HG02981 (cell line): Measurements from ENCODE around the gene HNRNPDL.
"Not testable (repeated sequence)": the region's sequence is repeated elsewhere in the genome, so short reads cannot be mapped to it uniquely, and the experiment has no call there.

Experiments
- ATAC-seq: cut with Tn5 transposase; IDR thresholded peaks from one replicate; pipeline ENCODE4 v1.9.1; 2021; ENCODE audit warnings: mild to moderate bottlenecking, moderate library complexity; ENCODE audit not compliant: unreplicated experiment

Gene HNRNPDL

GRCh38 chr4:82433791-82434190 lies 3.5 kb upstream of the HNRNPDL start:
- ATAC-seq, result no peak

GRCh38 chr4:82432596-82432995 lies 2.3 kb upstream of the HNRNPDL start:
- ATAC-seq, result no peak

- ATAC-seq, result no peak
Measured at GRCh38 chr4:82431831-82432230, 1.6 kb upstream of the HNRNPDL start.

- no peak for ATAC-seq
Measured at GRCh38 chr4:82430964-82431745, 893 bp upstream of the HNRNPDL start.

GRCh38 chr4:82429728-82430192 lies 502 bp downstream of the HNRNPDL start:
- ATAC-seq, result peak; percentile 12

GRCh38 chr4:82428969-82429727 lies 1.1 kb downstream of the HNRNPDL start:
- peak; percentile 55 for ATAC-seq

- no peak for ATAC-seq
Measured at GRCh38 chr4:82428526-82428968, 1.7 kb downstream of the HNRNPDL start.

GRCh38 chr4:82425478-82425877 lies 4.8 kb downstream of the HNRNPDL start:
- ATAC-seq, result no peak

- ATAC-seq, result no peak
Measured at GRCh38 chr4:82423245-82424054, 6.8 kb downstream of the HNRNPDL start.

GRCh38 chr4:82422616-82423015 lies 7.6 kb downstream of the HNRNPDL start:
- no peak for ATAC-seq

GRCh38 chr4:82421796-82422560 lies 8.3 kb downstream of the HNRNPDL start:
- ATAC-seq, result no peak

- ATAC-seq, result no peak
Measured at GRCh38 chr4:82419451-82419850, 10.8 kb downstream of the HNRNPDL start.

GRCh38 chr4:82415922-82416365 lies 14.3 kb downstream of the HNRNPDL start:
- no peak for ATAC-seq

GRCh38 chr4:82415061-82415460 lies 15.2 kb downstream of the HNRNPDL start:
- ATAC-seq, result not testable (repeated sequence)

GRCh38 chr4:82403725-82404124 lies 26.5 kb downstream of the HNRNPDL start:
- ATAC-seq, result no peak

GRCh38 chr4:82402196-82402775 lies 28.0 kb downstream of the HNRNPDL start:
- ATAC-seq, result no peak

- no peak for ATAC-seq
Measured at GRCh38 chr4:82401600-82401999, 28.7 kb downstream of the HNRNPDL start.

- no peak for ATAC-seq
Measured at GRCh38 chr4:82398263-82398662, 32.0 kb downstream of the HNRNPDL start.

GRCh38 chr4:82397527-82397926 lies 32.7 kb downstream of the HNRNPDL start:
- no peak for ATAC-seq

GRCh38 chr4:82394896-82395295 lies 35.4 kb downstream of the HNRNPDL start:
- no peak for ATAC-seq
